Kidney (tissue), 14 donors: ENCODE measurements around the gene IL4R. TPM values are rescaled to one million over a fixed set of nuclear protein-coding genes. Genes with fewer than 3 reads are reported as not detected.
A peak's percentile ranks its signal among the peaks of the same experiment; 100 is the strongest.
"Not testable (repeated sequence)": the region's sequence is repeated elsewhere in the genome, so short reads cannot be mapped to it uniquely, and the experiment has no call there.

Source experiments
- DNase-seq, 5 donors: peaks; one replicate each; pipeline ENCODE4 v3.0.0-alpha.2; 2013 to 2020
- FAIRE-seq: peaks from 2 replicates; lab custom pipeline; 2012; peaks lifted over from hg19 to GRCh38; lab: Jason Lieb, UNC
- H3K27ac ChIP-seq, 2 donors: one replicate each; pipeline ENCODE4 v1.7.0; 2013; ENCODE audit warnings: low read depth in 2 of 2, low read length in 2 of 2, inconsistent platforms in 1 of 2
- H3K27me3 ChIP-seq: one replicate; pipeline ENCODE4 v1.7.1; 2013; ENCODE audit warnings: low read length, inconsistent platforms; ENCODE audit not compliant: control insufficient read depth, insufficient read depth
- H3K36me3 ChIP-seq, 3 donors: one replicate each; pipeline versions ENCODE4 v1.7.0 to v1.7.1; 2013; ENCODE audit warnings: low read length in 3 of 3, control low read depth in 1 of 3, inconsistent platforms in 1 of 3; ENCODE audit not compliant: insufficient read depth in 3 of 3, control insufficient read depth in 2 of 3
- H3K4me1 ChIP-seq, 3 donors: one replicate each; pipeline versions ENCODE4 v1.7.0 to v1.7.1; 2013; ENCODE audit warnings: low read length in 3 of 3, inconsistent platforms in 1 of 3, low read depth in 1 of 3; ENCODE audit not compliant: control insufficient read depth in 2 of 3, insufficient read depth in 2 of 3
- H3K4me3 ChIP-seq, 3 donors: one replicate each; pipeline versions ENCODE4 v1.7.0 to v1.8.1; 2013; ENCODE audit warnings: low read length in 3 of 3, control low read depth in 1 of 3, inconsistent platforms in 1 of 3
- H3K9ac ChIP-seq, 3 donors: one replicate each; pipeline versions ENCODE4 v1.7.0 to v1.7.1; 2013; ENCODE audit warnings: low read length in 3 of 3, control low read depth in 1 of 3, inconsistent platforms in 1 of 3
- H3K9me3 ChIP-seq, 3 donors: one replicate each; pipeline versions ENCODE4 v1.7.0 to v1.7.1; 2013; ENCODE audit warnings: low read length in 3 of 3, control low read depth in 1 of 3, inconsistent platforms in 1 of 3; ENCODE audit not compliant: control insufficient read depth in 2 of 3, insufficient read depth in 1 of 3
- intact Hi-C: fragments of 100-400 bp; cut with DNase I; formaldehyde crosslinking; loops from one replicate; pipeline ENCODE4 v1.11.1; 2022
- polyA plus RNA-seq: library from polyadenylated mRNA; stranded (reverse); fragments of 350-450 nt; fragmentation: Illumina TruSeq; extraction: RNeasy Lipid Tissue Mini Kit (QIAGEN cat#74804); gene quantifications from one replicate; pipeline ENCODE4 v1.2.3, GENCODE V29; 2014; ENCODE audit warnings: low read depth, low replicate concordance; ENCODE audit not compliant: insufficient read depth
- total RNA-seq: library from RNA; stranded (reverse); fragmentation: NEBNext Ultra II Directional; extraction: Animal tissue kit (Norgen Biotek cat#: 25700); gene quantifications from one replicate; pipeline ENCODE4 v1.2.1, GENCODE V29; 2021
- TF ChIP-seq, protein P1 (sequence below): IDR thresholded peaks from 3 replicates; pipeline ENCODE4 v1.5.1; 2012; ENCODE audit warnings: mild to moderate bottlenecking, moderate library complexity, borderline replicate concordance; ENCODE audit not compliant: insufficient read depth; ENCODE audit errors: extremely low read depth
- donor health status: control.
- donor health status: control.
- donor health status: control.
- donor health status: control.
- donor health status: control.
- donor health status: DM: yes; HTN: yes; CAD: no.
- donor health status: Normal renal cell carcinoma (clear cell type).

Gene IL4R
- total and polyA plus RNA-seq, 2 donors from 2014 or later = 13.8 to 115 TPM

DNA sequence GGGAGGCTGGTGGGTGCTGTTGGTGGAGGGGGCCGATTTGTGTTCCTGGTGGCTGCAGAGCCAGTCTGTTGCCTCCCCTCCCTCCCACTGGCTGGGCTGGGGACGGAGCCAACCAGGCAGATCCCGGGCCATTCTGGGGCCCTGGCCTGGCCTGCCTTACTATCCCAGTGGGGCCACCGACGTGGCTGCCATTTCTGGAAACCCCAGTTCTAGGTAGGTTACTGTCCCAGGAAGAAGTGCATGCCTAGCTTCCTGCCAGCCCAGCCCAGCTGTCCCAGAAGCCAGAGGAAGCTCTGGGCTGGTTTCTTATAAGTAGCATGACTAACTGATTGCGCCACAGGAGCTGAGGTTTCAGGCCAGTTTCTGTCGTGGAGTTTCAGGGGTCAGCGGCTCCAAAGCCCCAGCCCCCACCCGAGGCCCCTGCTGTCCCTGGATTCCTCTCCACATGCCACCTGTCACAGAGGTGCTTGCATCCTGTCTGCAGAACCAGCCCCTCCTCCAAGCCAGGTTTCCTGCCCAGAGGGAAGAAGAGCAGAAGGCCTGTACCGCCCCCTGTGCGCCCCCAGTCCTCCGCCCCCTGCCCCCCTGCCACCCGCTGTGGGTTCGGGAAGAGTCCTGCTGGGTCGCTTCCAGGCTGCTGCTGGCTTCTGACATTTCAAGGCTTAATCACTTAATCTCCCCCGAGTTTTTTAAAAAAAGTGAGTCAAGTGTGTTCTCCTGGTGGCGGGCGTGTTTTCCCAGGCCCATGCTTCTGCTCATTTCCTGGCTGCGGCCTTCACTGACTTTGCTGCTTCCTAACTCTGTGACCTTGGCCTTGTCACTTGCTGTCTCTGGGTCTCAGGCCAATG lies 13.2 kb downstream of the IL4R start:
- no peak for FAIRE-seq
- Histone ChIP-seq H3K27ac (peak overlapping the region; percentile 84 to 90), H3K9ac (peak overlapping the region in 2 of 3 donors; percentile 24 to 54), H3K36me3 (peaks cover 0 to 4% (median 0%) of the 10 kb centered on the region in 3 donors), H3K4me3 (no peak overlapping the region), H3K27me3 (no peaks in the 10 kb centered on the region), H3K4me1 (peaks cover 0 to 19% (median 0%) of the 10 kb centered on the region in 3 donors), H3K9me3 (no peaks in the 10 kb centered on the region)
- peak; percentile 51 to 95 (median 62) for DNase-seq
- intact Hi-C loops = loop anchor here (10.0 kb wide), 1 partner anchor 82 kb away; no protein-coding TSS in a partner anchor
- TF ChIP-seq, protein P1, sequence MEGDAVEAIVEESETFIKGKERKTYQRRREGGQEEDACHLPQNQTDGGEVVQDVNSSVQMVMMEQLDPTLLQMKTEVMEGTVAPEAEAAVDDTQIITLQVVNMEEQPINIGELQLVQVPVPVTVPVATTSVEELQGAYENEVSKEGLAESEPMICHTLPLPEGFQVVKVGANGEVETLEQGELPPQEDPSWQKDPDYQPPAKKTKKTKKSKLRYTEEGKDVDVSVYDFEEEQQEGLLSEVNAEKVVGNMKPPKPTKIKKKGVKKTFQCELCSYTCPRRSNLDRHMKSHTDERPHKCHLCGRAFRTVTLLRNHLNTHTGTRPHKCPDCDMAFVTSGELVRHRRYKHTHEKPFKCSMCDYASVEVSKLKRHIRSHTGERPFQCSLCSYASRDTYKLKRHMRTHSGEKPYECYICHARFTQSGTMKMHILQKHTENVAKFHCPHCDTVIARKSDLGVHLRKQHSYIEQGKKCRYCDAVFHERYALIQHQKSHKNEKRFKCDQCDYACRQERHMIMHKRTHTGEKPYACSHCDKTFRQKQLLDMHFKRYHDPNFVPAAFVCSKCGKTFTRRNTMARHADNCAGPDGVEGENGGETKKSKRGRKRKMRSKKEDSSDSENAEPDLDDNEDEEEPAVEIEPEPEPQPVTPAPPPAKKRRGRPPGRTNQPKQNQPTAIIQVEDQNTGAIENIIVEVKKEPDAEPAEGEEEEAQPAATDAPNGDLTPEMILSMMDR = no peak

DNA sequence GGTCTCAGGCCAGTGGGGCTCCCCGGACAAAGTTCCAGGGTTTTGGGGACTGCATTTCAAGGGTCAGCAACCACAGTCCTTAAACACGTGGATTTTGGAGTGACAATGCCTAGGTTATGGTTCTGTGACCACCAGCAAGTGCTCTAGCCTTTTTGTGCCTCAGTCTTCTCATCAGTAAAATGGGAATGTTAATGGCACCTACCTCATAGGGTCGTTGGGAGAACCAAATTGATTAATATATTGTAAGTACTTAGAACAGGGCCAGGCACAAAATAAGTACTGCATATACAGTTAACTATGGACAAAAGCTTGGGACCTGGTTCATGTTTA lies 13.8 kb downstream of the IL4R start:
- peaks cover 0 to 19% (median 0%) of the 10 kb centered on the region in 3 donors for H3K4me1 ChIP-seq
- no peaks in the 10 kb centered on the region for H3K9me3 ChIP-seq
- FAIRE-seq (no peak), DNase-seq (no peak)
- TF ChIP-seq, protein P1 = no peak
- H3K4me3 ChIP-seq = no peak overlapping the region
- H3K27me3 ChIP-seq = no peaks in the 10 kb centered on the region
- peaks cover 0 to 4% (median 0%) of the 10 kb centered on the region in 3 donors for H3K36me3 ChIP-seq
- peak overlapping the region; percentile 84 to 90 for H3K27ac ChIP-seq
- H3K9ac ChIP-seq = peak overlapping the region in 1 of 3 donors; percentile 54
- intact Hi-C loops = loop anchor here (10.0 kb wide), 1 partner anchor 83 kb away; no protein-coding TSS in a partner anchor

DNA sequence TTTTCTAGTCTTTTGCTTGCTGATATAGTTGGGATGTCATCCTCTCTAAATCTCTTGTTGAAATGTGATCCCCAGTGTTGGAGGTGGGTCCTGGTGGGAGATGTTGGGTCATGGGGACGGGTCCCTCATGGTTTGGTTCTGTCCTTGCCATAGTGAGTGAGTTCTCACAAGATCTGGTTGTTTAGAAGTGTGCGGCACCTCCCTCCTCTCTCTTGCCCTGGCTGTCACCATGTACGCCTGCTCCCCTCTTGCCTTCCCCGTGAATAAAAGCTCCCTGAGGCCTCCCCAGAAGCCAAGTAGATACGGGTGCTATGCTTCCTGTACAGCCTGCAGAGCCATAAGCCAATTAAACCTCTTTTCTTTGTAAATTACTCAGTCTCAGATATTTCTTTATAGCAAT lies 15.2 kb downstream of the IL4R start:
- H3K36me3 ChIP-seq = peaks cover 0 to 13% (median 3%) of the 10 kb centered on the region in 3 donors
- H3K4me1 ChIP-seq = peaks cover 0 to 19% (median 0%) of the 10 kb centered on the region in 3 donors
- no peak overlapping the region for H3K9ac ChIP-seq
- H3K9me3 ChIP-seq = no peaks in the 10 kb centered on the region
- no peak for FAIRE-seq
- TF ChIP-seq, protein P1 = no peak
- no peak overlapping the region for H3K4me3 ChIP-seq
- H3K27me3 ChIP-seq = no peaks in the 10 kb centered on the region
- H3K27ac ChIP-seq = peak overlapping the region; percentile 47 to 84
- DNase-seq = no peak
- intact Hi-C loops = loop anchor here (10.0 kb wide), 1 partner anchor 84 kb away; no protein-coding TSS in a partner anchor

DNA sequence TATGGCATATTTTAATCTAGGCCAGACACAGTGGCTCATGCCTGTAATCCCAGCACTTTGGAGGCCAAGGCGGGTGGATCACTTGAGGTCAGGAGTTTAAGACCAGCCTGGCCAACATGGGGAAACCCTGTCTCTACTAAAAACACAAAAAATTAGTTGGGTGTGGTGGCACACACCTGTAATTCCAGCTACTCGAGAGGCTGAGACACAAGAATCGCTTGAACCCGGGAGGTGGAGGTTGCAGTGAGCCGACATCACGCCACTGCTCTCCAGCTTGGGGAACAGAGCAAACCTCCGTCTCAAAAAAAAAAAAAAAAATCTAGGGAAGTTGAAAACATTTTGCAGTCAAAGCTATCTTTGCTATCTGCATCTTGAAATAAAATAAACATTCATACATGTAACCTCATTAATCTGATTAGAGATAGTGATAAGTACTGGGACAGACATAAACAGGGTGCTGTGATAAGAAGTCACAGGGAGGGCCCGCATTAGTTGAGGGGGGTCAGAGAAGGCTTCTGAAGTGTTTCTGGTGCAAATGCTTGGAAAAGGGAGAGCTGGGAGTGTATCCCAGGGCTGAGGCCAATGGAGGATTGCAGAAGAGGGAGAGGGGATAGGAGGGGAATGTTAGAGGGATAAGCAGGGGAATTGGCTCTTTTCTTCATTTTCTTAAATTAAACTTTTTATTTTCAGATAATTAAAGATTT lies 15.8 kb downstream of the IL4R start:
- not testable (repeated sequence) for FAIRE-seq, H3K9me3 ChIP-seq, H3K27me3 ChIP-seq, H3K9ac ChIP-seq, DNase-seq, H3K4me3 ChIP-seq
- intact Hi-C loops = loop anchor here (10.0 kb wide), 1 partner anchor 85 kb away; no protein-coding TSS in a partner anchor
- peaks cover 0 to 19% (median 0%) of the 10 kb centered on the region in 3 donors for H3K4me1 ChIP-seq
- peak overlapping the region; percentile 58 to 84 for H3K27ac ChIP-seq
- peaks cover 0 to 18% (median 8%) of the 10 kb centered on the region in 3 donors for H3K36me3 ChIP-seq
